ENCODE data around the gene PAF1.
A peak's percentile ranks its signal among the peaks of the same experiment; 100 is the strongest.

PAF1 gene

DNA sequence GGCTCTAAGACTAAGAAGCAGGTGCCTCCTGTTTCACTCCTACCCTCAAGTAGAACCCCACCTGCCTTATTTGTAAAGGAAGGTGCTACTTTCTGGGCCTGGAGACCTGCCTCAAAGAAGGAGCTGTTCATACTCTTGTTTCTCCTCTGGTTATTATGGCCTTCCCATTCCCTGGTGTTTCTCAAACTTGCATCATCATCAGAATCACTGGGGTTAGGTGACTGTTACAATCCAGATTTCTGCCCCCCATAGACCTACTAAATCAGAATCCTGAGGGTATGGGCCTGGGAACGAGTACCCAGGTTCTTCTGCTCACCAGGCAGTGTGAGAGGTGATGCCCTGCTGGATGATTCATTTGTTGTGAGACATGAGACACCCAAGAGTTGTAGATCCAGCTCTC is 30.3 kb downstream of the PAF1 start:
- TF ChIP-seq EZH2 (IDR thresholded peaks at IDR 0.05) (no peak), POLR2AphosphoS5 (IDR thresholded peaks at IDR 0.05; ENCODE audit: borderline replicate concordance, low read depth, low read length) (no peak), FOXP2 (optimal IDR thresholded peaks at IDR 0.05; ENCODE audit: control extremely low read depth, extremely low read length, insufficient read depth) (no peak)
- Histone ChIP-seq H3K9me3 (ENCODE audit: low read depth, low read length) (no peaks in the 10 kb centered on the region), H3K27ac (0 out of 2 replicates have a peak overlapping the region, but pooled peaks have one; percentile 46), H3K36me3 (ENCODE audit: insufficient read depth, low read length) (peaks cover 69% of the 10 kb centered on the region), H3K4me3 (no peak overlapping the region), H3K9ac (ENCODE audit: insufficient read length) (no peak overlapping the region)
- DNase-seq (ENCODE audit: low read depth, low spot score), result no peak

GRCh38 chr19:39359026-39359425 is 31.9 kb downstream of the PAF1 start:
- Histone ChIP-seq H3K9me3 (ENCODE audit: low read depth, low read length) (no peaks in the 10 kb centered on the region), H3K4me3 (no peak overlapping the region), H3K27ac (no peak overlapping the region), H3K9ac (ENCODE audit: insufficient read length) (no peak overlapping the region), H3K36me3 (ENCODE audit: insufficient read depth, low read length) (peaks cover 76% of the 10 kb centered on the region)
- no peak for DNase-seq (ENCODE audit: low read depth, low spot score)
- TF ChIP-seq POLR2AphosphoS5 (IDR thresholded peaks at IDR 0.05; ENCODE audit: borderline replicate concordance, low read depth, low read length) (no peak), FOXP2 (optimal IDR thresholded peaks at IDR 0.05; ENCODE audit: control extremely low read depth, extremely low read length, insufficient read depth) (no peak), EZH2 (IDR thresholded peaks at IDR 0.05) (no peak)

DNA sequence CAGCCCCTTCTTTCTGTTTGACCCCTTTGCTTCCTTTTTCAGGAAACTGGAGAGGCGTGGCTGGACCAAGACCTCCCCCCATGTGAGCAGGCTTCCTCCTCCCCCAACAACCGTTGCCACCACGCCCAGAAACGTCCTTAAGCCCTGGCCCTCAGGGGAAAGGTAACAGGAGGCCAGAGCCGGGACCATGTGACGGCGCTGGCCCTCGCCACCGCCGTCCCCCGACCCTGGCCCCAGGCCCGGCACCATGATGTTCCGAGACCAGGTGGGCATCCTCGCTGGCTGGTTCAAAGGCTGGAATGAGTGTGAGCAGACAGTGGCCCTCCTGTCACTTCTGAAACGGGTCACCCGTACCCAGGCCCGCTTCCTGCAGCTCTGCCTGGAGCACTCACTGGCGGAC is 34.3 kb downstream of the PAF1 start:
- no peak for DNase-seq (ENCODE audit: low read depth, low spot score)
- no peak for TF ChIP-seq POLR2AphosphoS5 (IDR thresholded peaks at IDR 0.05; ENCODE audit: borderline replicate concordance, low read depth, low read length)
- TF ChIP-seq FOXP2 (optimal IDR thresholded peaks at IDR 0.05; ENCODE audit: control extremely low read depth, extremely low read length, insufficient read depth), result no peak
- no peak for TF ChIP-seq EZH2 (IDR thresholded peaks at IDR 0.05)
- Histone ChIP-seq H3K36me3 (ENCODE audit: insufficient read depth, low read length) (peaks cover 76% of the 10 kb centered on the region), H3K9me3 (ENCODE audit: low read depth, low read length) (no peaks in the 10 kb centered on the region), H3K27ac (no peak overlapping the region), H3K4me3 (no peak overlapping the region), H3K9ac (ENCODE audit: insufficient read length) (no peak overlapping the region)

- no peak overlapping the region for H3K27ac ChIP-seq
- H3K36me3 ChIP-seq (ENCODE audit: insufficient read depth, low read length), result peaks cover 78% of the 10 kb centered on the region
- H3K9ac ChIP-seq (ENCODE audit: insufficient read length), result no peak overlapping the region
- no peak for TF ChIP-seq EZH2 (IDR thresholded peaks at IDR 0.05)
- TF ChIP-seq POLR2AphosphoS5 (IDR thresholded peaks at IDR 0.05; ENCODE audit: borderline replicate concordance, low read depth, low read length), result no peak
- no peak for TF ChIP-seq FOXP2 (optimal IDR thresholded peaks at IDR 0.05; ENCODE audit: control extremely low read depth, extremely low read length, insufficient read depth)
- H3K9me3 ChIP-seq (ENCODE audit: low read depth, low read length), result no peaks in the 10 kb centered on the region
- no peak for DNase-seq (ENCODE audit: low read depth, low spot score)
- H3K4me3 ChIP-seq, result no peak overlapping the region
Observed at GRCh38 chr19:39356073-39356472, 34.8 kb downstream of the PAF1 start.

DNA sequence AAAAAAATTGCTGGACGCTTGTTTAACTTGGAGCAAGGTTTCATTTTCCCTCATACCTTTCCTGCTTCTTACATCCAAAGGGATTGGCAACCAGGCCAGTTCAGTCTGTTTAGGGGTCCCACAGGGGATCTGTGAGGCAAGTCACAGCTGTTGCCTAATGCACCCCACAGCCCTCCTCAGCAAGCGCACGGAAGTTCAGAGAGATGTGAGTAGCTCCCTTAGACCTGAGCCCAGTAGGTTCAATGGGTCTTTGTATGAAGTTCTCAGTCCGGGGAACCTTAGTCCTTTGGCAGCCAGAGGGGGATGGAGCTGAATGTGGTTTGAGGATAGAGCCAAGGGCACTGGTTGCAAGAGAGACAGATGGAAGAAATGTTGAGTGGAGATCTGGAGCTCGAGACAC is 35.7 kb downstream of the PAF1 start:
- no peak overlapping the region for H3K27ac ChIP-seq
- H3K4me3 ChIP-seq, result no peak overlapping the region
- no peak for TF ChIP-seq EZH2 (IDR thresholded peaks at IDR 0.05)
- TF ChIP-seq POLR2AphosphoS5 (IDR thresholded peaks at IDR 0.05; ENCODE audit: borderline replicate concordance, low read depth, low read length), result no peak
- no peak for TF ChIP-seq FOXP2 (optimal IDR thresholded peaks at IDR 0.05; ENCODE audit: control extremely low read depth, extremely low read length, insufficient read depth)
- DNase-seq (ENCODE audit: low read depth, low spot score), result no peak
- peaks cover 72% of the 10 kb centered on the region for H3K36me3 ChIP-seq (ENCODE audit: insufficient read depth, low read length)
- no peaks in the 10 kb centered on the region for H3K9me3 ChIP-seq (ENCODE audit: low read depth, low read length)
- H3K9ac ChIP-seq (ENCODE audit: insufficient read length), result no peak overlapping the region

DNA sequence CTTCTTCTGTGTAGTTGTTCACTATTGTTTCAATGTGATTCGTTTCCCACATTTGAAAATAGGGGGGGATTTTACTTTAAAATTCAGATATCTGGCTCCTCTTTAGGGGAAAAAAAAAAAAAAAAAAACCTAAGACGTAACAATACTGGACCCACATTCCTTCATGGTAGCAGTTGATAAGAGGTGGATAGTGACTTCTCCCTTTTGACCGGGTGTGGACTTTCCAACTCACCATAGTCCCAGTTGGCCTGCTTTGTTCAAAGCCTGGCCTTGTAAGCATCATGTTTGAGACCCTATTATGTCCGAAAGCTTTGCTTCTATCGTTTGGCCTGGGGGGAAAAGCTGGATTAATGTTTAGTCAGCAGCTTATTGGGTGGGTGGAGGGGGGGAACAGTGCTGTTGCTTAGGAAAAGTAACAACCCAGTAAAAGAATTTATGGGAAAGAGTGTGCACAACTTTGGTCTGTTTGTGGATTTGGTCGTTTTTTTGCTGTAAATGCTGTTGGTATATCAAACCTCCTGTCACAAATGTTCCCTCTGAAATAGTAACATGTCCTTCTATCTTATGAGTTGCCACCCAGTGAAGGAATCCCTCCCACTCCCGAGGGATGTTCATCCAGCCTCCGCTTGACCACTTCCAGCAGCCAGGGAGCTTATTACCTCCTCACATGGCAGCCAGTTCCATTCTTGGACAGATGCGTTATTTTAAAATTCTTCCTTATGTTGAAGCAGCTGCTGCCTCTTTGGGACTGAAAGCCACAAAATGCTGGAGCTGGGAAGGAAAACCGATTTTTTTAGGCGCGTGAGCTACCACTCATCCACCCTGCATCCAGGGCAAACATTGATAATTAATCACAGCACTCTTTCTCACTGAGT is 38.3 kb downstream of the PAF1 start:
- Histone ChIP-seq H3K36me3 (ENCODE audit: insufficient read depth, low read length) (peaks cover 69% of the 10 kb centered on the region), H3K9me3 (ENCODE audit: low read depth, low read length) (no peaks in the 10 kb centered on the region), H3K9ac (ENCODE audit: insufficient read length) (no peak overlapping the region), H3K4me3 (no peak overlapping the region), H3K27ac (peak overlapping the region; percentile 39; the same call in 1 of the 2 replicates)
- no peak for DNase-seq (ENCODE audit: low read depth, low spot score)
- TF ChIP-seq FOXP2 (optimal IDR thresholded peaks at IDR 0.05; ENCODE audit: control extremely low read depth, extremely low read length, insufficient read depth), result no peak
- TF ChIP-seq EZH2 (IDR thresholded peaks at IDR 0.05), result no peak
- TF ChIP-seq POLR2AphosphoS5 (IDR thresholded peaks at IDR 0.05; ENCODE audit: borderline replicate concordance, low read depth, low read length), result no peak

DNA sequence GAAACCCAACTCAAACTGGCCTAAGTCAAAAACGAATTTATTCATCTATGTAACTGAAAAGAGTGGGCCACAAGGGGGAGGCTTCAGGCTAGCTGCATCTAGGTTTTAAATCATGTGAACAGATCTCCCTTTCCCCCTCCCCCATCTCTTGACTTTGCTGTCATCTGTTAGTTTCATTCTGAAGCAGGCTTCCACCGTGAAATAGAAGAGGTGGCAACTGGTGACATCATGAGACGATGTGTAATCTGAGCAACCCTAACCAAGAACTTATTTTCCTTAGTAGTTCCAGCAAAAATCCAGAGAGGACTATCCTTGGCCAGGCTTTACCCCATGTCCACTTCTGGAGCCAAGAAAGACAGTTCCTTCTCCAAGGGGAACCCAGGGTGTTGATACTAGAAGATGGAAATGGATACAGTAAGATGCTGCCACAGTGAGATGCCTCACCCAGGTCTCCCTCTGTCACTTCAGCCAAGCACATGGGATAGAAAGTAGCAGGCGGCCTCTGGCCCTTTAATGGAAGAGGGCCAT is 39.3 kb downstream of the PAF1 start:
- TF ChIP-seq POLR2AphosphoS5 (IDR thresholded peaks at IDR 0.05; ENCODE audit: borderline replicate concordance, low read depth, low read length) (no peak), EZH2 (IDR thresholded peaks at IDR 0.05) (no peak), FOXP2 (optimal IDR thresholded peaks at IDR 0.05; ENCODE audit: control extremely low read depth, extremely low read length, insufficient read depth) (no peak)
- H3K4me3 ChIP-seq, result no peak overlapping the region
- H3K9me3 ChIP-seq (ENCODE audit: low read depth, low read length), result no peaks in the 10 kb centered on the region
- no peak overlapping the region for H3K27ac ChIP-seq
- no peak for DNase-seq (ENCODE audit: low read depth, low spot score)
- H3K9ac ChIP-seq (ENCODE audit: insufficient read length), result no peak overlapping the region
- peaks cover 64% of the 10 kb centered on the region for H3K36me3 ChIP-seq (ENCODE audit: insufficient read depth, low read length)

- Histone ChIP-seq H3K9ac (ENCODE audit: insufficient read length) (no peak overlapping the region), H3K9me3 (ENCODE audit: low read depth, low read length) (no peaks in the 10 kb centered on the region), H3K36me3 (ENCODE audit: insufficient read depth, low read length) (peaks cover 61% of the 10 kb centered on the region), H3K27ac (no peak overlapping the region), H3K4me3 (no peak overlapping the region)
- no peak for DNase-seq (ENCODE audit: low read depth, low spot score)
- no peak for TF ChIP-seq POLR2AphosphoS5 (IDR thresholded peaks at IDR 0.05; ENCODE audit: borderline replicate concordance, low read depth, low read length)
- no peak for TF ChIP-seq FOXP2 (optimal IDR thresholded peaks at IDR 0.05; ENCODE audit: control extremely low read depth, extremely low read length, insufficient read depth)
- TF ChIP-seq EZH2 (IDR thresholded peaks at IDR 0.05), result no peak
Observed at GRCh38 chr19:39350156-39350555, 40.8 kb downstream of the PAF1 start.

All from SK-N-MC (cell line).